Subcutaneous adipose tissue (tissue), 4 donors: Measurements from ENCODE around the gene CEACAM8. TPM values are rescaled to one million over a fixed set of nuclear protein-coding genes. Genes with fewer than 3 reads are reported as not detected.

Source experiments
- total RNA-seq, 4 donors: library from RNA; depleted of rRNA; stranded (reverse); fragments of >200 nt; gene quantifications; one replicate each; pipeline ENCODE4 v1.1.0, GENCODE V29; 2016
- TF ChIP-seq, protein P1 (sequence below): fragments of 450-650 bp; IDR thresholded peaks from one replicate; pipeline ENCODE4 v1.5.1; 2016; ENCODE audit warnings: low read depth, mild to moderate bottlenecking, control low read depth, antibody characterized with exemption, moderate library complexity

Gene CEACAM8
- total RNA-seq, 4 donors from 2014 or later: 0.98 TPM; not detected in 3

DNA sequence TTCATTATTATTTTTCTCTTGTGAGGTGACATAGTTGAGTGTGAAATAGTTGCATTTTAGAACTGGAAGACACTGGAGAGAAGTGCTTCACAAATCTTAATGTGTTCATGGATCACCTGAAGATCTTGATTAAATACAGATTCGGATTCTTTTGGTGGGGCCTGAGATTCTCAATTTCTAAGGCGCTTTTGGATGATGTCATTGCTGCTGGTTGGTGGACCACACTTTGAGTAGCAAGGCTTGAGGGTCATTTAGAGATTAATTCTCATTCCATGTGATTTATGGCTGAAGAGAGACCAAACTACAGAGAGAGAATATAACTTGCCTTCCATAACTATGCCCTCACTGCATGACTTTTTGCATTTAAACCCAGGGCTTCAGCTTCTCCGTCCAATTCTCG lies 27.2 kb downstream of the CEACAM8 start:
- TF ChIP-seq, protein P1, sequence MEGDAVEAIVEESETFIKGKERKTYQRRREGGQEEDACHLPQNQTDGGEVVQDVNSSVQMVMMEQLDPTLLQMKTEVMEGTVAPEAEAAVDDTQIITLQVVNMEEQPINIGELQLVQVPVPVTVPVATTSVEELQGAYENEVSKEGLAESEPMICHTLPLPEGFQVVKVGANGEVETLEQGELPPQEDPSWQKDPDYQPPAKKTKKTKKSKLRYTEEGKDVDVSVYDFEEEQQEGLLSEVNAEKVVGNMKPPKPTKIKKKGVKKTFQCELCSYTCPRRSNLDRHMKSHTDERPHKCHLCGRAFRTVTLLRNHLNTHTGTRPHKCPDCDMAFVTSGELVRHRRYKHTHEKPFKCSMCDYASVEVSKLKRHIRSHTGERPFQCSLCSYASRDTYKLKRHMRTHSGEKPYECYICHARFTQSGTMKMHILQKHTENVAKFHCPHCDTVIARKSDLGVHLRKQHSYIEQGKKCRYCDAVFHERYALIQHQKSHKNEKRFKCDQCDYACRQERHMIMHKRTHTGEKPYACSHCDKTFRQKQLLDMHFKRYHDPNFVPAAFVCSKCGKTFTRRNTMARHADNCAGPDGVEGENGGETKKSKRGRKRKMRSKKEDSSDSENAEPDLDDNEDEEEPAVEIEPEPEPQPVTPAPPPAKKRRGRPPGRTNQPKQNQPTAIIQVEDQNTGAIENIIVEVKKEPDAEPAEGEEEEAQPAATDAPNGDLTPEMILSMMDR: no peak

DNA sequence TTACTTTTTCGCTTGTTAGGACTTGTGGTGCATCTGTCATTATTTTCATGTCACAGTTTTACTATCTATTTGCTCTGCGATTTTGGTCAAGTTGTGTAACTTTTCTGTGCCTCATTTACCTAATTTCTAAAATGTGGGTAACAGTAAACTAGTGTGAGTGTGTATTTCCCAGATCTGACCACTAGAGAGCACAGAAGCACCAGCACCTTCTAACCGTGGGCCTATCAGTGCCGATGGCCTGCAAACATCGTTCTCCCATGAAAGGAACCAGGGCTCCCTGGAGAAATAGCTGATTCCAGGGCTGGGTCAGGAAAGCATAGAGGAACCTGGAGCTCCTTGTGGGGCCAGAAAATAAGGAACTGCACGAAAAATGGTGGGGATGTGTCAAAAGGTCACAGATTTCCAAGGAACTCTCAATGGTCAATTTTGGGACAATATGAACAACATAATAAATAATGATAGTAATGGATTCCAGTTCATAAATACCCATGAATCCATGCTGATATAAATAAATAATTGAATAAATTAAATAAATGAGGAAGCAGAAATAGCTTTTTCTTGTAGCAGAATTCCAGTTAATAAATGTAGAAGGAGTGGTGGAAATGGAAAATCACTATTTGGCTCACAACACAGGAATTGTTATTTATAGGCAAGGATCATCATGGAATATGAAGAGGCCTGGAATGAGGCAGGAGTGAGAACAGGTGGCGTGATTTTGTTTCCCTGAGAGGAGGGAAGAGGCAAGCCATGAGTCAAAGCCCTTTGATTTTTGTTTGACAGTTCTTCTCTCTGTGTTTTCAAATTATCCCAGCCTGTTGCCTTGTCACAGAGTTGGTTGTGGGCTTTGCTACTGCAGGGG lies 31.1 kb downstream of the CEACAM8 start:
- TF ChIP-seq, protein P1: no peak

DNA sequence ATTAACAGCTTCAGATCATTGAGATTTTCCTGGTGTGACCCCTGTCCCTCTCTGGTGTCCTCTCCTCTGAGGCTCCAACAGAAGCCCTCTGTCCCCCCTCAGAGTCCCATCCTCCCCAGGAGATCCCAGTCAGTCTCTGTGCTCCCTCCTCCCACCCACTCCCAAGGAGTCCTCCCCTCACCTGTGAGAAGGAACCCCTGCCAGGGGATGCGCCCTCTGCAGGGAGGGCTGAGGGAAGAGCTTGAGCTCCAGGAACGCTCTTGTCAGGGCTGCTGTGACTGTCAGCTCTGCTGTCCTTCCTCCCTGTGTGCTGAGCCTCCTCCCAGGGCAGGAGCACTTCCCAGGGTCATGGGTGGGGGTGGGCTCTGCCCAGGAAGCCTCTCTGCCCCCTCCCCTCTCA lies 33.2 kb downstream of the CEACAM8 start:
- TF ChIP-seq, protein P1: no peak

DNA sequence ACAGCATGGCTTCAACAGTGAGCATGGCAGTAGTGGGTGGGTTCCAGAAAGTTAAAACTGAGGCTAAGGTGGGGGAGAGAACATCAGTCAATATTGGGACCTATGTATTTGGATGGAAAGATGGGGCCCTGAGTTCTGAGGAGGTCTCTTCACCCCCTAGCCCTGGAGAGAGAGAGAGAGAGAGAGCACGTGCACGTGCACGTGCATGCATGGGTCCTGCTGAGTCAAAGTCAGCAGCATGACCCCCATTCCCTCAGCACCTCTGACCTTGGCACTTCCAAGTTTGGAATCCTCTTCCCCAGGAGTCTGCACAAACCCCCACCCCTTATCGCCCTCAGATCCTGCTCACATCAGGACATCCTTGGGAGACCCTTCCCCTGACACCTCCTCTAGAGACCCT lies 34.0 kb downstream of the CEACAM8 start:
- TF ChIP-seq, protein P1: no peak

DNA sequence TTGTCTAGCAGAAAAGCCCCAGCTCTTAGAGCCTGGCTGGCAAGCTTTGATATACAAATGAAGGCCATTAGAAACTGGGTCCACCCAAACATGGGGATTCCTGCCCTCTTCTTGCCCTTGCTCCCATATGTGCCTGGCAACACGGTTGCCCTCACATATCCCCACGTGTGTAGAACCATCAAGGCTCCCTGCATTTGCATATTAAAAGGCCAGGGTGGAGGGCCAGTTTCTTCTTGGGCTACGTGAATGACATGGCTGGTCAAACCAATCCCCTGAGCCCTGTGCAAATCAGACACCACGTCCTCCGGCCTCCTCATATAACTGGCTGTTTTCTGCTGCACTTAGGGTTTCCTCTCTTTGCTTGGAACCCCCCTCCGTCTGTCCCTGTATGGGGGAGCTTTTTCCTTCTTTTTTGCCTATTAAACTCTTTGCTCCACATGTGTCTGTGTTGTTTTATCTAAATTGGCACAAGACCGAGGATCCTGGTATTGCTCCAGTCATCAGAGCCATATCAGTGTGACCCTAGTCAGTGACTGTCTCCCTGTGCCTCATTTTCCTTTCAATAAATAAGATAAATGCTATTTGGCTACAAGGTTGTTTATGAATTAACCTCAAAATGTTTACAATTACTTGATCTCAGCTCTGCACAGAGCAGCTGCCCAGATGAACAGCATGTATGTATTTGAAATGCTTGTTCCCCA lies 36.1 kb downstream of the CEACAM8 start:
- TF ChIP-seq, protein P1: no peak

DNA sequence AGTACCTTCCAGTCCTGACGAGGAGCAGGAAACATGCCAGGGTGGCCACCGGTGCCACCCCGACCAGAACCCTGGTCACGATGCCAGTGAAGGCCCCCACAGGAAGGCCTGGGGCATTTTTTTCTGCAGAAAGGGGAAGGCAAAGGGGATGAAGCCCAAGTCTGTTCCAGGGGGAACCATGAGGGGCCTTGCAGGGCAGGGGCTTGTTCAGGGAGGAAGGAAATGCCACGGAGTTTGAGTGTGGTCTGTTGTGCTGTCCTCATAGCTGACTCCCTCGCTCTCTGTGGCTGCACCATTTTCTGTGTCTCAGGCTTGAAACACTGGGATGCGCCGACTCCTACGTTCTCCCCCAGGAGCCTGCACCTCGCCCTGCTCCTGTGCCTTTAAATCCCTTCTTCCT lies 38.9 kb downstream of the CEACAM8 start:
- TF ChIP-seq, protein P1: no peak

DNA sequence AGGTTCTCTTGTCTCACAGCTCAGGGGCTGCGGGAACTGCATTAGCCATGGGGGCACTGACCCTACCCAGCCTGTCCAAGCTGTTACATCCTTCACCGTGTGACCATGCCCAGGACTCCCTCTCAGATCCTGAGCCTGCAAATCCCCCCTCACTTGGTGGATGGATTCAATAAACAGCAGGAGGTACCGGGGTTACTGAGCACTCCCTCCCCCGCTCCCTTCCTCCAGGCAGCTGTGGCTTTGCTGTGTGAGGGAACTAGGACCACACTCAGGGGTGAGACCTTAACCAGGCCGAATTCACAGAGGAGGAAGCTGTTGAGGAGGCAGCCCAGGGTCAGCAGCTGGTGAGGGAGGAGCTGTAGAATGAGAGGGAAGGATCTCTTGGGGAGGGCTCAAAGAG lies 39.4 kb downstream of the CEACAM8 start:
- TF ChIP-seq, protein P1: no peak
